IMR-90 (cell line): Measurements from ENCODE around the gene CLPTM1L. TPM values are rescaled to one million over a fixed set of nuclear protein-coding genes. Genes with fewer than 3 reads are reported as not detected.

ENCODE experiments used
- ATAC-seq: fragments of 200-7000 bp; cut with Tn5 transposase; 2 replicates; pipeline ENCODE4 v1.9.1; 2020; ENCODE audit warnings: low read depth, mild to moderate bottlenecking, moderate library complexity
- BruUV-seq: library from RNA; stranded (reverse); fragments of 400-500 nt; replicated peaks from 2 replicates; lab custom pipeline; 2021; lab: Mats Ljungman, UMichigan
- CTCF ChIA-PET: fragments of 300-600 bp; formaldehyde crosslinking; extraction: SDS; loops from one replicate; lab custom pipeline; 2021; ENCODE audit warnings: antibody characterized with exemption; lab: Yijun Ruan, JAX
- POLR2A ChIA-PET: fragments of 300-600 bp; sonication (Branson Sonifier 250); formaldehyde crosslinking; loops from one replicate; lab custom pipeline; 2022; ENCODE audit warnings: antibody characterized with exemption; ENCODE audit not compliant: unreplicated experiment; lab: Charles Lee
- DNase-seq: peaks from one replicate; pipeline ENCODE4 v3.0.0; 2013
- H2AFZ ChIP-seq: replicated peaks from 2 replicates; pipeline ENCODE3; 2013; ENCODE audit warnings: low read length, mild to moderate bottlenecking; ENCODE audit not compliant: poor library complexity
- H2AK5ac ChIP-seq: 2 replicates; pipeline ENCODE4 v1.6.1; 2013; ENCODE audit warnings: low read depth, low read length, inconsistent platforms
- H2AK9ac ChIP-seq: replicated peaks from 2 replicates; pipeline ENCODE3; 2013; ENCODE audit warnings: mild to moderate bottlenecking, low read depth, low read length, moderate library complexity; ENCODE audit not compliant: poor library complexity
- H2BK120ac ChIP-seq: 2 replicates; pipeline ENCODE4 v1.6.1; 2013; ENCODE audit warnings: low read depth, low read length, inconsistent platforms
- H2BK15ac ChIP-seq: 3 replicates; pipeline ENCODE4 v1.6.1; 2013; ENCODE audit warnings: low read depth, low read length, inconsistent platforms
- H2BK20ac ChIP-seq: 2 replicates; pipeline ENCODE4 v1.6.1; 2013; ENCODE audit warnings: low read depth, mild to moderate bottlenecking, inconsistent platforms, low read length, moderate library complexity
- H2BK5ac ChIP-seq: 2 replicates; pipeline ENCODE4 v1.6.1; 2013; ENCODE audit warnings: mild to moderate bottlenecking, low read depth, low read length, inconsistent platforms; ENCODE audit not compliant: poor library complexity, severe bottlenecking
- H3K14ac ChIP-seq: replicated peaks from 2 replicates; pipeline ENCODE4 v1.6.1; 2013; ENCODE audit warnings: low read depth, low read length, inconsistent platforms
- H3K18ac ChIP-seq: 2 replicates; pipeline ENCODE4 v1.6.1; 2013; ENCODE audit warnings: low read depth, low read length, control low read depth
- H3K23ac ChIP-seq: 2 replicates; pipeline ENCODE4 v1.6.1; 2013; ENCODE audit warnings: low read depth, low read length, inconsistent platforms
- H3K27ac ChIP-seq: 2 replicates; pipeline ENCODE4 v1.5.1; 2013; ENCODE audit warnings: mild to moderate bottlenecking, control low read depth, low read length; ENCODE audit not compliant: insufficient read depth
- H3K27me3 ChIP-seq: 2 replicates; pipeline ENCODE4 v1.6.1; 2013; ENCODE audit warnings: low read length; ENCODE audit not compliant: control insufficient read depth, insufficient read depth
- H3K36me3 ChIP-seq: 2 replicates; pipeline ENCODE4 v1.6.1; 2013; ENCODE audit warnings: low read length, mixed read lengths; ENCODE audit not compliant: control insufficient read depth, insufficient read depth
- H3K4ac ChIP-seq: 2 replicates; pipeline ENCODE4 v1.6.1; 2013; ENCODE audit warnings: low read depth, low read length, inconsistent platforms
- H3K4me1 ChIP-seq: 2 replicates; pipeline ENCODE4 v1.6.1; 2013; ENCODE audit warnings: low read length, mixed read lengths; ENCODE audit not compliant: control insufficient read depth, insufficient read depth
- H3K4me2 ChIP-seq: 2 replicates; pipeline ENCODE4 v1.6.1; 2013; ENCODE audit warnings: low read depth, mild to moderate bottlenecking, control low read depth, low read length, moderate library complexity
- H3K4me3 ChIP-seq: 2 replicates; pipeline ENCODE4 v1.5.1; 2013; ENCODE audit warnings: low read depth, mild to moderate bottlenecking, control low read depth, low read length, moderate library complexity; ENCODE audit not compliant: insufficient read depth
- H3K56ac ChIP-seq: 2 replicates; pipeline ENCODE4 v1.6.1; 2013; ENCODE audit warnings: low read length, inconsistent platforms; ENCODE audit not compliant: insufficient read depth; ENCODE audit errors: extremely low read depth
- H3K79me1 ChIP-seq, 2 experiments: 2 replicates each; pipeline ENCODE4 v1.6.1; 2013; ENCODE audit warnings: low read length in 2 of 2, inconsistent platforms in 1 of 2, low read depth in 1 of 2
- H3K9ac ChIP-seq: 2 replicates; pipeline ENCODE4 v1.6.1; 2013; ENCODE audit warnings: low read depth, low read length, control low read depth
- H3K9me1 ChIP-seq: 2 replicates; pipeline ENCODE4 v1.6.1; 2013; ENCODE audit warnings: low read length, inconsistent platforms; ENCODE audit not compliant: insufficient read depth
- H3K9me3 ChIP-seq: 2 replicates; pipeline ENCODE4 v1.6.1; 2013; ENCODE audit warnings: low read length; ENCODE audit not compliant: control insufficient read depth, insufficient read depth
- H4K20me1 ChIP-seq: 2 replicates; pipeline ENCODE4 v1.6.1; 2013; ENCODE audit warnings: low read length, inconsistent platforms; ENCODE audit not compliant: insufficient read depth
- H4K5ac ChIP-seq: 2 replicates; pipeline ENCODE4 v1.6.1; 2013; ENCODE audit warnings: mild to moderate bottlenecking, low read depth, low read length, control low read depth
- H4K8ac ChIP-seq, 2 experiments: 2 replicates each; pipeline ENCODE4 v1.6.1; 2013; ENCODE audit warnings: low read depth in 2 of 2, low read length in 2 of 2, control low read depth in 1 of 2, inconsistent platforms in 1 of 2
- H4K91ac ChIP-seq: 2 replicates; pipeline ENCODE4 v1.6.1; 2013; ENCODE audit warnings: low read depth, low read length, inconsistent platforms; ENCODE audit not compliant: insufficient read depth
- CEBPB ChIP-seq: IDR thresholded peaks from 2 replicates; pipeline ENCODE4 v1.6.1; 2012; ENCODE audit warnings: low read depth, low read length, improper control_type of control experiment
- CTCF ChIP-seq: conservative IDR thresholded peaks from 2 replicates; pipeline ENCODE4 v1.5.1; 2012; ENCODE audit warnings: mild to moderate bottlenecking, low read depth, low read length, improper control_type of control experiment
- FOS ChIP-seq: fragments of 150-350 bp; IDR thresholded peaks from 2 replicates; pipeline ENCODE4 v1.6.1; 2016; ENCODE audit warnings: low read depth, low read length
- MAZ ChIP-seq: IDR thresholded peaks from 2 replicates; pipeline ENCODE4 v1.6.1; 2012; ENCODE audit warnings: low read depth, mild to moderate bottlenecking, low read length, improper control_type of control experiment, moderate library complexity, borderline replicate concordance
- MXI1 ChIP-seq: IDR thresholded peaks from 2 replicates; pipeline ENCODE4 v1.6.1; 2012; ENCODE audit warnings: low read depth, mild to moderate bottlenecking, low read length, moderate library complexity, borderline replicate concordance
- NFE2L2 ChIP-seq: fragments of 150-350 bp; IDR thresholded peaks from 2 replicates; pipeline ENCODE4 v1.6.1; 2016; ENCODE audit warnings: low read depth, mild to moderate bottlenecking, low read length
- POLR2A ChIP-seq: IDR thresholded peaks from 2 replicates; pipeline ENCODE4 v1.6.1; 2012; ENCODE audit warnings: mild to moderate bottlenecking, low read depth, low read length
- RAD21 ChIP-seq: IDR thresholded peaks from 2 replicates; pipeline ENCODE4 v1.6.1; 2012; ENCODE audit warnings: low read length, improper control_type of control experiment
- RCOR1 ChIP-seq: IDR thresholded peaks from 2 replicates; pipeline ENCODE4 v1.6.1; 2012; ENCODE audit warnings: mild to moderate bottlenecking, low read length, improper control_type of control experiment; ENCODE audit not compliant: insufficient replicate concordance
- RFX5 ChIP-seq: IDR thresholded peaks from 2 replicates; pipeline ENCODE4 v1.8.0; 2012; ENCODE audit warnings: low read depth, mild to moderate bottlenecking, low read length, moderate library complexity
- SMC3 ChIP-seq: fragments of 150-350 bp; IDR thresholded peaks from 2 replicates; pipeline ENCODE4 v1.6.1; 2016; ENCODE audit warnings: low read depth, mild to moderate bottlenecking, antibody characterized with exemption, low read length, moderate library complexity
- WGBS, 2 experiments: methylation state at CpG; one replicate each; pipeline versions ENCODE4 v1.1.5 to v1.1.7; 2013; ENCODE audit warnings: missing lambda C conversion rate in 2 of 2; ENCODE audit not compliant: insufficient read length in 1 of 2; ENCODE audit errors: extremely low coverage in 2 of 2; 5-methylcytosine and 5-hydroxymethylcytosine counted together
- dilution Hi-C: fragments of 300-500 bp; cut with HindIII; formaldehyde crosslinking; loops from one replicate; pipeline ENCODE4 v1.14.3; 2018; ENCODE audit warnings: low sequenced_read_pairs; ENCODE audit not compliant: unreplicated experiment
- in situ Hi-C: fragments of 300-500 bp; cut with MboI; formaldehyde crosslinking; loops from 3 replicates; pipeline ENCODE4 v1.14.3; 2019; ENCODE audit warnings: low sequenced_read_pairs, inconsistent platforms, mixed read lengths
- intact Hi-C: fragments of 100-400 bp; cut with micrococcal nuclease; formaldehyde crosslinking; loops from 2 replicates; pipeline ENCODE4 v1.10.0; 2022
- polyA plus RNA-seq, 3 experiments: library from polyadenylated mRNA; depleted of rRNA; stranded (reverse); fragments of >200 nt; gene quantifications; 2 replicates each; pipeline ENCODE4 v1.2.3, GENCODE V29; 2012; ENCODE audit warnings: low replicate concordance in 1 of 3
- total RNA-seq: library from RNA; depleted of rRNA; stranded (reverse); fragments of >200 nt; gene quantifications from 2 replicates; pipeline ENCODE4 v1.2.3, GENCODE V29; 2012

The CLPTM1L gene
- total and polyA plus RNA-seq, 2 of the 4 experiments (the other 2 are of a cell fraction) = 114 to 137 TPM

DNA sequence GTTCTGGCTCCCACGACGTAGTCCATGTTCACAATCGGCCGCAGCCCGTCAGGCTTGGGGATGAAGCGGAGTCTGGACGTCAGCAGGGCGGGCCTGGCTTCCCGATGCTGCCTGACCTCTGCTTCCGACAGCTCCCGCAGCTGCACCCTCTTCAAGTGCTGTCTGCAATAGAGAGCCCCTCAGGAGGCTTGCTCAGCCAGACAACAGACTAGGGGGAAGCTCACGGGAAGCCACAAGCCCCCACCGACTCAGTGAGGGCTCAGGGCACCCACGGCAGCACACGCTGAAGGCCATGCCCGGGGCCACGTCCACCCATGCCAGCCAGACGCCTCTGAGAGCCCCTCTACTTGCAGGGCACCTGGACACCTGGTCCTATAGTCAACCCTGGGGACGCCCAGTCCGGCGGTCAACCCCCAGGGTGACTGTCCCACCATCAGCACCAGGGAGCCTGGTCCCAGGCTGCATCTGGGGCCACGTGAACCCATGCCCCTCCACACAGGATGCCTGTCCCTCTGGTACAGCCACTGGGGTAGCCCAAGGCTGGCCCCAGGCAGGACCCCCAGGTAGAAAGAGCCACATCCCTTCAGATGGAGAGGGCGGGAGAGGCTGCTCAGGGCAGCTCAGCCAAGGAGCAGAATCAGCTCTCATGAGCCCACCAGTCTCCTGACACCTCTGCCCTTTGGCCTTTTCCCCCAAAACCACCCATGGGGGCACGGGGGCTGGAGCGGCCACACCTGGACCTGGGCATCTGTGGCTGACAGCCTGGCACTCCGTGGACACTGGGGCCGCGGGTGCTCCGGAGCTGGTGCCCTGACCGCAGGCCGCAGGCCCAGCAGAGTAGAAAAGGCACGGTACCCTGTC is 64.5 kb downstream of the CLPTM1L start (continued):
- no peak for TF ChIP-seq CTCF

DNA sequence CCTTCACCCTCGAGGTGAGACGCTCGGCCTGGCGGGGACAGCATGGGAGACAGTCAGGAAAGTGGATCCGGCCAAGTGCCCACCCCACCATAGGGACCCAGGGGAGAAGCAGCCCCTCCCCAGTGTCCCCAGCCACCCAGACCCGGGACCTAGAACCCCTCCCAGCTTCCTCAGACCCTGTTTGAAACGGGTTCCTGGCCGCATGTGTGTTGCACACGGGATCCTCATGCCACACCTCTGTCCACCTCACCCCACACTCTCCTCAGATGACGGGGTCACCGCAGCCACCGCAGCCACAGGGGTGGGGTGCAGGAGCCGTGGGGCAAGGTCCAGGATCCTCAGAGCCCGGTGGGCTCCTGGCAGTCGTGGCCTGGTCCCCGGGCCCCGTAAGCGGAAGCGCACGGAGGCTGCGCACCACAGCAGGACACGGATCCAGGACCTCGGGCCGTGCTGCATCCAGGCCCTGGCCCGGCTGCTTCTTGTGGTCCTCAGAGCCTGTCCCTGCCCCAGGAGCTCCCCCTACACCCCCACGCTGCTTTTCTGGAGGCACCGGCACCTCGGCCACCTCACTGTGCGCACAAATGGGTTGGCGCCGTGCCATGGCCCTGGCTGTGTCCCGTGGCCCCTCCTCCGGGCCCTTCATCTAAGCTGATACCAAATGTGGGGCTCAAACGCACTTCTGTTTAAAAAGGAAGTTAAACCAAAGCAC is 65.3 kb downstream of the CLPTM1L start:
- no peak overlapping the region for H3K23ac ChIP-seq
- H3K9ac ChIP-seq = no peak overlapping the region
- H3K18ac ChIP-seq = no peak overlapping the region
- H2BK15ac ChIP-seq = no peak overlapping the region
- in situ Hi-C loops (no loop called here), dilution Hi-C loops (no loop called here), intact Hi-C loops (no loop called here)
- no peak for DNase-seq
- no peak overlapping the region for H3K14ac ChIP-seq
- ChIA-PET POLR2A (no interaction called here), CTCF (no interaction called here)
- H3K9me1 ChIP-seq = no peaks in the 10 kb centered on the region
- no peak overlapping the region for H2BK20ac ChIP-seq
- no peak overlapping the region for H2BK5ac ChIP-seq
- no peak for ATAC-seq
- no peak overlapping the region for H2AK5ac ChIP-seq
- H4K8ac ChIP-seq = no peak overlapping the region
- H3K4me3 ChIP-seq = no peak overlapping the region
- no peak overlapping the region for H4K91ac ChIP-seq
- 82% methylated on average over 16 of the region's 34 CpGs; no CpG with 5 or more reads in 1 of the 2 experiments for WGBS, 2 experiments
- no peak overlapping the region for H3K56ac ChIP-seq
- H2BK120ac ChIP-seq = no peak overlapping the region
- H3K36me3 ChIP-seq = no peaks in the 10 kb centered on the region
- H2AK9ac ChIP-seq = peak overlapping the region; percentile 16
- no peak overlapping the region for H3K4me2 ChIP-seq
- no peaks in the 10 kb centered on the region for H3K79me1 ChIP-seq
- H3K27ac ChIP-seq = no peak overlapping the region
- no peak overlapping the region for H4K5ac ChIP-seq
- peaks cover 23% of the 10 kb centered on the region for H3K9me3 ChIP-seq
- H2AFZ ChIP-seq = no peak overlapping the region
- no peak overlapping the region for H3K4ac ChIP-seq
- no peaks in the 10 kb centered on the region for H3K4me1 ChIP-seq
- BruUV-seq = no TSS peak
- H4K20me1 ChIP-seq = no peaks in the 10 kb centered on the region
- H3K27me3 ChIP-seq = no peaks in the 10 kb centered on the region
- TF ChIP-seq RCOR1 (no peak), SMC3 (no peak), POLR2A (no peak), RFX5 (no peak), FOS (no peak), CEBPB (no peak), RAD21 (no peak), CTCF (no peak), NFE2L2 (no peak), MAZ (no peak), MXI1 (no peak)
